Measurements from ENCODE around the gene USP10.

Gene USP10

GRCh38 chr16:84826558-84826941 is 126.8 kb downstream of the USP10 start:
- no peaks in the 10 kb centered on the region for H3K9me3 ChIP-seq (ENCODE audit: insufficient read depth, low read depth, low read length)
- H3K27me3 ChIP-seq (ENCODE audit: insufficient read depth, low read length, poor library complexity, severe bottlenecking): no peaks in the 10 kb centered on the region
- no peaks in the 10 kb centered on the region for H3K36me3 ChIP-seq (ENCODE audit: insufficient read depth, low read length)
- H2AFZ ChIP-seq (ENCODE audit: low read length): no peak overlapping the region
- H3K79me2 ChIP-seq (ENCODE audit: insufficient read depth, low read length): no peaks in the 10 kb centered on the region
- H3K9me2 ChIP-seq (replicated peaks; ENCODE audit: low read depth, low read length): no peaks in the 10 kb centered on the region
- no peak for TF ChIP-seq CTCF (conservative IDR thresholded peaks at IDR 0.05; ENCODE audit: low read length)
- TF ChIP-seq EZH2phosphoT487 (IDR thresholded peaks at IDR 0.05; ENCODE audit: borderline replicate concordance): no peak
- H3K4me1 ChIP-seq (ENCODE audit: insufficient read depth, low read length, poor library complexity, severe bottlenecking): no peaks in the 10 kb centered on the region
- H3K4me3 ChIP-seq (ENCODE audit: low read length, poor library complexity, severe bottlenecking): no peak overlapping the region
- H3K9ac ChIP-seq (ENCODE audit: low read depth, low read length, poor library complexity, severe bottlenecking): no peak overlapping the region
- no peaks in the 10 kb centered on the region for H3F3A ChIP-seq (ENCODE audit: low read depth)
- no peaks in the 10 kb centered on the region for H4K20me1 ChIP-seq (ENCODE audit: insufficient read depth, low read length, poor library complexity, severe bottlenecking)
- H3K4me2 ChIP-seq (ENCODE audit: low read depth, low read length, poor library complexity, severe bottlenecking): no peak overlapping the region

GRCh38 chr16:84827131-84827574 is 127.4 kb downstream of the USP10 start:
- no peak overlapping the region for H3K9ac ChIP-seq (ENCODE audit: low read depth, low read length, poor library complexity, severe bottlenecking)
- no peaks in the 10 kb centered on the region for H3K36me3 ChIP-seq (ENCODE audit: insufficient read depth, low read length)
- no peak overlapping the region for H2AFZ ChIP-seq (ENCODE audit: low read length)
- H3K9me3 ChIP-seq (ENCODE audit: insufficient read depth, low read depth, low read length): no peaks in the 10 kb centered on the region
- H4K20me1 ChIP-seq (ENCODE audit: insufficient read depth, low read length, poor library complexity, severe bottlenecking): no peaks in the 10 kb centered on the region
- H3K4me1 ChIP-seq (ENCODE audit: insufficient read depth, low read length, poor library complexity, severe bottlenecking): no peaks in the 10 kb centered on the region
- no peaks in the 10 kb centered on the region for H3K9me2 ChIP-seq (replicated peaks; ENCODE audit: low read depth, low read length)
- H3K27me3 ChIP-seq (ENCODE audit: insufficient read depth, low read length, poor library complexity, severe bottlenecking): no peaks in the 10 kb centered on the region
- H3K79me2 ChIP-seq (ENCODE audit: insufficient read depth, low read length): no peaks in the 10 kb centered on the region
- TF ChIP-seq EZH2phosphoT487 (IDR thresholded peaks at IDR 0.05; ENCODE audit: borderline replicate concordance): no peak
- no peak for TF ChIP-seq CTCF (conservative IDR thresholded peaks at IDR 0.05; ENCODE audit: low read length)
- H3K4me3 ChIP-seq (ENCODE audit: low read length, poor library complexity, severe bottlenecking): no peak overlapping the region
- no peaks in the 10 kb centered on the region for H3F3A ChIP-seq (ENCODE audit: low read depth)
- H3K4me2 ChIP-seq (ENCODE audit: low read depth, low read length, poor library complexity, severe bottlenecking): no peak overlapping the region

GRCh38 chr16:84827897-84828296 is 128.1 kb downstream of the USP10 start:
- H3K4me3 ChIP-seq (ENCODE audit: low read length, poor library complexity, severe bottlenecking): no peak overlapping the region
- TF ChIP-seq CTCF (conservative IDR thresholded peaks at IDR 0.05; ENCODE audit: low read length) (no peak), EZH2phosphoT487 (IDR thresholded peaks at IDR 0.05; ENCODE audit: borderline replicate concordance) (no peak)
- no peaks in the 10 kb centered on the region for H3K79me2 ChIP-seq (ENCODE audit: insufficient read depth, low read length)
- H3K36me3 ChIP-seq (ENCODE audit: insufficient read depth, low read length): no peaks in the 10 kb centered on the region
- no peak overlapping the region for H3K4me2 ChIP-seq (ENCODE audit: low read depth, low read length, poor library complexity, severe bottlenecking)
- H3K9me3 ChIP-seq (ENCODE audit: insufficient read depth, low read depth, low read length): no peaks in the 10 kb centered on the region
- H4K20me1 ChIP-seq (ENCODE audit: insufficient read depth, low read length, poor library complexity, severe bottlenecking): no peaks in the 10 kb centered on the region
- H3F3A ChIP-seq (ENCODE audit: low read depth): no peaks in the 10 kb centered on the region
- H3K9ac ChIP-seq (ENCODE audit: low read depth, low read length, poor library complexity, severe bottlenecking): no peak overlapping the region
- H3K9me2 ChIP-seq (replicated peaks; ENCODE audit: low read depth, low read length): no peaks in the 10 kb centered on the region
- H3K4me1 ChIP-seq (ENCODE audit: insufficient read depth, low read length, poor library complexity, severe bottlenecking): no peaks in the 10 kb centered on the region
- no peaks in the 10 kb centered on the region for H3K27me3 ChIP-seq (ENCODE audit: insufficient read depth, low read length, poor library complexity, severe bottlenecking)
- H2AFZ ChIP-seq (ENCODE audit: low read length): no peak overlapping the region

Data from Loucy (cell line).